Central memory CD4-positive, alpha-beta T cell (primary cell): ENCODE measurements around the gene FAAH2.
"Not testable (repeated sequence)": the region's sequence is repeated elsewhere in the genome, so short reads cannot be mapped to it uniquely, and the experiment has no call there.

Experiments used
- DNase-seq: peaks from one replicate; pipeline ENCODE4 v3.0.0; 2022

FAAH2 gene

GRCh38 chrX:57394162-57394561 is 107.7 kb downstream of the FAAH2 start:
- DNase-seq: not testable (repeated sequence)

- not testable (repeated sequence) for DNase-seq
Observed at GRCh38 chrX:57403191-57403590, 116.7 kb downstream of the FAAH2 start.

- DNase-seq: no peak
Observed at GRCh38 chrX:57406149-57406548, 119.6 kb downstream of the FAAH2 start.

- DNase-seq: no peak
Observed at GRCh38 chrX:57417827-57418226, 131.3 kb downstream of the FAAH2 start.

DNA sequence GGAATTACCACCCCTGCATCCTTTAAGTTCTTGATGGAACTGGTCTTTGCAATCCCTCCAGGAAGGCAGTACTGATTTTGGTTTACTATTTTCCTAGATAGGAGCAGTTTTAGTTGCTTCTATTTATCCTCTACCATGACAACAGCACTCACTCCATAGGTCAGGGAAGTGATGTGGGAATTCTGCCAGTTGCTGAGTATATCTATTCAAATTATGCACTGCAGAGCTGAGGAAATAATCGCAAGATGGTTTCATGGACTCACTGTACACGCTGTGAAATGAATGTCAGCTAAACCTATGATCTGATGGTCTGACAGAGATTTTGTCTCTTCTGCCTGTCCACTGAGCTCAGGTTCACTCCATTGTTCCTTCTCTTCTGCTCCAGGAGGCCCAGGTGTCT is 135.8 kb downstream of the FAAH2 start:
- no peak for DNase-seq

DNA sequence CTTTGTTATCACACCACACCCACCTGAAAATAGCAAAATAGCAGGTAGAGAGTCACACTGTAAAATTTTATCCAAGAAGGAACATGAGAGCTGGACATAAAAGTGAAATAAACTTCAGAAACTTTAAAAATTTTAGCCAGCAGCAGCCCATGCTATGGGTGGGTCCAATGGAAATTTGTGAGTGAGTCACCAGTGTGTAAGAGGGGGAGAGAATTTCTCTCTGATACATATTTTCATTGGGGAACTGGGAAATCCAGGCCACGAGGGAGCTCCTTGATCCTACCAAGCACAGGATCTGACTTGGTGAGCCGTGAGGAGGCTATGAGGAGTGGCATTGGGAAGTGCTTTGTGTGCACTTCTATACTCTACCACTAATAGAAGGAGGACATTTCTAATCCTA is 136.3 kb downstream of the FAAH2 start:
- DNase-seq: no peak

GRCh38 chrX:57445076-57445475 is 158.6 kb downstream of the FAAH2 start:
- no peak for DNase-seq

DNA sequence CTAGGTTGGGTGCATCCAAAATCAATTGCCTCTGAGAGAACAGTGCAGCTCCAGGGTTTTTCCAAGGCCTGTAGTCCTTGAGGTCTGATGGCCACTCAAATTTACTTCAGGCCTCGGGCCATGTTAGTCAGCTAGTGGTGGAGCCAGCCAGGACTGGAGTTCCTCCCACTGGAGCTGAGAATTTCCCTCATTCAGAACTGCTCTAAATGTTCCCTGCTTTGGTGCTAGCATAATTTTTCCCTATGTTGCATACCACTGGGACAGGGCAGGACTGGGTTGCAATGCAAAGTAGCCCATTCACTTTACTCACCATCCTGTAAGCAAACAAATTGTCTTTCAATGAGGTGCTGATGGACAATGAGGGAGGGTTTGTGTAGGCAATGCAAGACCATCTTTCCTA is 159.3 kb downstream of the FAAH2 start:
- no peak for DNase-seq

GRCh38 chrX:57447856-57448255 is 161.3 kb downstream of the FAAH2 start:
- no peak for DNase-seq

DNA sequence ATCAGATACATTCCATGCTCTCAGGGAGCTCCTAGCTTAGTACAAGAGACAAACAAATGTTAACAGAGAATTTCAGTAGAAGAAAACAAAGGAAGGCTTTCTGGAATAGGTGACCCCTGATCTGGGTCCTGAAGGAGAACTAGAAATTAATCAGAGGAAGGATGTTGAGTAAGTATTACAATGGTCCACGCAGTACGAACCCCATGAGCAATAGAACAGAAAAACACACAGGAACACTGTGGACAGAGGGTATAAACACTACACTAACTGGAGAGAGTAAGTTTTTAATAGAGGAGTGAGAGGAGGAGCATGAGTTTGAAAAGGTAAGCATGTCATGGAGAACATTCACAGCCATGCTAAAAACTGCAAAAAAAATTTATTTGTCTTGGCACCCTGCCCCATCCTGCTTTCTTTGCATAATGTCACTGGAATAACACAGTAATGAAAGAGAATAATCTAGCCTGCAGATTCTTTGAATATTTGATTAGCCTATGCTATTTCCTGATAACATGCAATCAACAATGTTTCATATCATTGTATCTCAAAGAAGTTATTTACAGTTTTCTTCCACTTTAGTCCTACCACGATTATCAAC is 165.0 kb downstream of the FAAH2 start:
- DNase-seq: no peak

GRCh38 chrX:57453901-57454300 is 167.4 kb downstream of the FAAH2 start:
- peak; percentile 15 for DNase-seq

DNA sequence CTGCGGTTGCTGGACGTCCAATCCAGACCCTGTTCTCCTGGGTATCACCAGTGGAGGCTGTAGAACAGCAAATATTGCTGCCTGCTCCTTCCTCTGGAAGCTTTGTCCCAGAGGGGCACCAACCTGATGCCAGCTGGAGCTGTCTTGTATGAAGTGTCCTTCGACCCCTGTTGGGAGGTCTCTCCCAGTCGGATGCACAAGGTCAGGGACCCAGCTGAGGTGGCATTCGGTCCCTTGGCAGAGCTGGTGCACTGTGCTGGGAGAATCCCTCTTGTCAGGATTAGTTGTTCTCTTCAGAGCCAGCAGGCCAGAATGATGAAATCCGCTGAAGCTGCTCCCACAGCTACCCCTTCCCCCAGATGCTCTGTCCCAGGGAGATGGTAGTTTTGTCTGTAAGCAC is 195.0 kb downstream of the FAAH2 start:
- no peak for DNase-seq

- no peak for DNase-seq
Observed at GRCh38 chrX:57516491-57516890, 230.0 kb downstream of the FAAH2 start.

- DNase-seq: no peak
Observed at GRCh38 chrX:57519578-57520118, 233.1 kb downstream of the FAAH2 start.

- DNase-seq: no peak
Observed at GRCh38 chrX:57528670-57529255, 242.3 kb downstream of the FAAH2 start.
